HG03108 (cell line): Measurements from ENCODE around the gene SMCP.

Experiments
- ATAC-seq: cut with Tn5 transposase; IDR thresholded peaks from one replicate; pipeline ENCODE4 v1.9.1; 2021; ENCODE audit warnings: moderate library complexity; ENCODE audit not compliant: unreplicated experiment

Gene SMCP, protein sequence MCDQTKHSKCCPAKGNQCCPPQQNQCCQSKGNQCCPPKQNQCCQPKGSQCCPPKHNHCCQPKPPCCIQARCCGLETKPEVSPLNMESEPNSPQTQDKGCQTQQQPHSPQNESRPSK

DNA sequence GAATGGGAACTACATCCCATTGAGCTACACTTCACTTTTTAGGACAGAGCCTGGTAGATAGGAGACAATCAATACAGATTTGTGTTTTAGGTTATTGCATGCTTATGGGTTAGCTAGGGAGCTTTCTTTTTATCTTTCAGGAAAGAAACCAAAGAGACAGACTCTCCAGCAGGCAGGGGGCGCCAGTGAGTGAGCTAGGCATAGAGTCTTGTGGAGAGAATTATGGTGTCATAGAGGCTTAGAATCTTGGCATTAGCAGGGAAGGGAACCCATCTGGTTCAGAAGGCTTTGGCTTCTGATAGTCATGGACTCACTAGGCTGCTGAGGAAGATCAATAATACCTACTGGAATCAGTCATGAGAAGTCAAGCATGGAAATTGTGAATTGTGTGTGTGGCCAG lies at the start of gene SMCP:
Gene SMCP (plus strand): TSS at position 281 of the 400 bp plus-strand sequence. CDS start 6,101 bp downstream, outside the sequence.
- ATAC-seq, result no peak

DNA sequence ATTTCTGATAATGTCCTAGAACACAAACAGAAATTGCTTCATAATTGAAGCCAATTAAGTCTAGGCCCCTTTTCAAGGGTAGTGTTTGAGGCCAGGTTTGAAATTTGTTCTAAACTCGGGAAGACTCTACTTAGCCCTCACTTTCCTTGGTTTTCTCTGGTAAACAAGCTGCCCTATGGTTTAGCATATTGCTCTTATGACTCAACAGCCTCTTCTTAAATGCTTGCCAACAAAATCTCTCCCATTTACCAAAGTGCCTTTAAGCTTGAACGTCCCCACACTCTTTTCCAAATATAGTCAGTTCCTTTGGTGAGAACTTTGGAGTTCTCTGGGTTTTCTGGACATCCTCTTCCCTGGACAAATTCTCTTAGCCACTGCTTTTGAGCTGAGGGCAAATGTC lies 41.3 kb upstream of the SMCP start:
- no peak for ATAC-seq

DNA sequence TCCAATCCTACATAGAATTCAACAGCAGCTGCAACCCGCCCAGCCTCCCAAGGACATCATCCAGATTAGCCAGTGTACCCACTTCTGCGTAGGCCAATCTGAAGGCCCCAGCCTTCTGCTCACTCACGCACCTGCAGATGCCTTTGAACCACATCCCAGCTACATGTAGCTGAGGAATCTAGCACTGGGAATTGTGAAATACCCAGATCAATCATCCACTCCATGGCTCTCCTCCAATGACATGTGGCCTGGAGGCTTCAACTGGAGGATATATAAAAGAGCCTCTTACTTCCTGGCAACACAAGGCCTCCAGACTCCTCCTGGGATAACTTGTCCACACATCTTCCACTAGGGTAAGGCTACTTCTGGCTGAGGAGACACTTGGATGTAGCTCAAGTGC lies 35.6 kb upstream of the SMCP start, which contains the start of gene LCE6A:
Gene LCE6A (plus strand): TSS at position 301 of the 400 bp plus-strand sequence. CDS start 665 bp downstream, outside the sequence.
- no peak for ATAC-seq

DNA sequence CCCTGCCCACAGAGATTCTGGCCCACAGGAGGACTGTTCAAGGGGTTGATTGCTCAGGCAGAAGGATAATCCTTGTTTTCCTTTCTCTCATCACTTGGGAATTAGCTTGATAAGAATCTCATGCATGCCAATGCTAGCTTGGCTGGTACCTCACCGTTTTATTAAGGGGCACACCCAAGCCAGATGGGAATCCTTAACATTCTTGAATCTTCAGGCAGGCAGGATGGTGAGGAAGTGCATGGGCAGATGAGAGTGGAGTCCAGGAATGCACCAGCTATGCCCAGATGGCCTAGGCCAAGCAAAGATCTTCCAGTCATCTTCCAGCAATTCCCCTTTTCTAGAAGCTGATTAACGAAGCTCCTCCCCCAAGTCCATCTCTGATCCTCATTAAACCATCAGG lies 22.5 kb upstream of the SMCP start:
- ATAC-seq, result no peak

DNA sequence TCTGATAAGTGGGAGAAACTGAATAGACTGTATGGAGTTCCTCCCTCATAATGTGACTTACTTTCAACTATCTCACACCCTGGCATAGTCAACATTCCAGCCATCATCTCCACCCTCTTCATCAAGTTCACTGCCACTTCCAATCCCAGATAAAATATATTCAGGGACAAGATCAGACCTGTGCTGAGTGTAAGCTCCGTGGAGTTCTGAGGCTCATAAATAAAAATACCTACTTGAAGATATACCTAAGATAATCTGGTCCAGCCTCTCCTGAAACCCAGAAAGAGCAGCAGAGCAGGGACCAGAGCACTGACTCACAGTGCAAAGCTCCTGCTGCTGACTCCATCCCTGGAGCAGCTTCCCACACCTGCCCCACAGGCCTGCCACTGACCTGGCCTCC lies 20.1 kb upstream of the SMCP start:
- no peak for ATAC-seq

DNA sequence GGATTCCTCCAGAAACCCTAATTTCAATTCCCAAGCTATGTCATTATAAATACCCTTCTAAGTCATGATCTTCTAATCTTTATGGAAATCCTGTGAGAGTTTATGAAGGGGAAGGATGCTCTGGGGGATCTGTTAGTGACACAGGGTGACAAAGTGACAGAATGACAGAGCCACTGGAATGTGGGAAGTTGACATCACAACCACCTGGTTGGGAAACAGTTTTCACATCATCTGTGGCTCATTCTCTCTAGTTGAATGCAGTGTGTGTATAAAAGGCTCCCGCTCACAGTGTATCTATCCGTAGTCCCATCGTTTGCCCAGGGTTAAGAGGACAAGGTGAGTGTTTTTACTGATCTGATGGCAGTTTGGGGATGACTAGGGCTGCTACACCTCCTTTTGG lies 18.4 kb upstream of the SMCP start, which contains the start of gene LCE7A:
Gene LCE7A (plus strand): TSS at position 301 of the 400 bp plus-strand sequence. CDS start 702 bp downstream, outside the sequence.
- no peak for ATAC-seq

DNA sequence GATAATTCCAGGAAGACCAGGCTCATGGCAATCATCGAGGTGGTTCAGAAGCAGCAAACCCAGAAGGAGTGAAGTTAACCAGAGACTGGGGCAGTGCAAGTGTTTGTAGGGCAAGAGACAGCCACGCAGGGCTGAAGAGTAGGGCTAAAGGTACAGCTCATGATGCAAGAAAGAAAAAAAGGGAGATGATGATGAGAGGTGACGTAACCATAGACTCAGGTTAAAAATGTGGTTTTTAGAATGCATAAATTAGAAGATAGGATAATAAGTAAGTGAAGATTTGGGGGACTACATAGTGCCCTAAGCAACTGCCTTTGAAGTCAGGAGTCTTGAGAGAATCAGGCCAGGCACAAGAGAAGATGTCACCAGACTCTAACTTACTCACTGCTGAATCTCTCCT lies 18.0 kb upstream of the SMCP start:
- no peak for ATAC-seq

DNA sequence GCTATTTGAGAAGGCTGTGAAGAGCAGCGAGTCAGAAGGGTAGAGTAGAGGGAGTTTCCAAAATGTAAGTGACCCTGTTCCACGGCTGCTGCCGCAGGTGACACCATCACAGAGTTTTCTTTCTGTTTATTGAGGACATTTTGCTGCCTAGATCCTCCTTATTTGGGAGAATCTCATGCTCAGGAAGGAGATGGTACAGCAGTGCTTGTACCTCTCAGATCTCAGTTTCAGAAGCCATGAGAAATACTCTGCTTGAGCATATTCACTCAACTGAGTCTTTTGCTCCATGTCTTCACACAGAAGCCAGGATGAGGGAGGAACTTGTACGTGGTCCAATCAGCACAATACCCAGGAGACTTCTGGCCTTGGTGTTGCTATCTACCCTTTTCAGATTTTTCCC lies 16.7 kb upstream of the SMCP start:
- no peak for ATAC-seq

DNA sequence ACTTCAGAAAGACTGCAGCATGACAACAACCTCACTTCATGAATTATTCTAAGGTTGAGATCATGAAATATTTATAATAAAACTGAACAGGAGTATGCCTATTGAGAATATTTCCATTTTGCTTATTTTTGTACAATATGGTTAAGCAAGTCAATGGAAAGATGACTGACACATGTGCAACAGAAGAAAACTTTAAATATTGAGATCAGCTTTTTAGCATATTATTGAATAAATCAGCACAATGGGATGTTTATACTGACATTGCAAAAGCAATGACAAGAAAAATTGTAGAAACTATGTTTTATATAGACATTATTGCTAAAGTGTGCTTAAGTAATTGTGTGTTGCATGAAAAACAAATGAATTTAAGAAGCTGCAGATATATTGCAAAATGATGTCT lies 13.7 kb upstream of the SMCP start:
- ATAC-seq, result no peak

DNA sequence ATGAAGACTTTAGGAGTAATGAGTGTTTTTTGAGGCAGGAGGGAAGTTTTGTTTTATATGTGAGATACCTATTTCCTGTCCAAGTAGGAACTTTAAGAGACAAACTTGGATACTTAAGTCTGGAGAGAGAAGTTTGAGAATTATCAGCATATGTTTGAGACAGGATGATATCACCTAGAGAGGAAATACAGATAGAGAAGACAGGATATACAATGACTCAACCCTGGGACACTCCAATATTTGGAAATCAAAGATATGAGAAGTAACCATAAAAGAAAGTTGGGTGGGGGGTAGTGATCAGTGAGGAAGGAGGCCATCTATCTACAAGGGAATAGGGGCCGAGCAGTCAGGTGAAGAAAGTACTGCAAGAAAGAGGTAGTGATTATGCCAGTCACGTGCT lies 11.8 kb upstream of the SMCP start:
- no peak for ATAC-seq

DNA sequence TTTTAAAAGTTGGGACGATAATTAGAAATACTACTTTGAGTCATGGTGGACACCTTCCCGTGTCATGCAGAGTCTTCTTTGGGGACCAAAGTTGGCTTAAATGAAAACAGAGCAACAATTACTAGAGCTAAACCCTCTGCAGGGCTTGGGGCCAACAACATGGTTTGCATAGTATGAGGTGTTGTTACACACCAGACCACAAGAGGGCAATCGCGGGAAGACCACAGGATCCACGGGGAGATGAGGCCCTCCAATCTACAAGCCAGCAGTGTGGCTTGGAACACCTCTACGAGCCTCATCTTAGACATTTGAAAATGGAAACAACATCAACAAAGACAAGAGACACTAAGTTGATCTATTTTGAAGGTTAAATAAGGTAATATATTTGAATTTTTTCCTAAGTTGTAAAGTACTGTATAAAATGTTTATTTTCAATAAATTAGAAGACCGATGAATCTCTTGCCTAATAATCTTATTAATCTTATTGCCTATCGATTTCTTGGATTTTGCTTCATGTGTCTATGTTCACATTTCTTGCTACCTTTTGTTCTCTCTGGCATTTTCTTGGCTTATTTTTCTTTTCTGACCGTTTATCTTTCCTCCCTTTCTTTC lies 8.2 kb upstream of the SMCP start:
- ATAC-seq, result no peak

DNA sequence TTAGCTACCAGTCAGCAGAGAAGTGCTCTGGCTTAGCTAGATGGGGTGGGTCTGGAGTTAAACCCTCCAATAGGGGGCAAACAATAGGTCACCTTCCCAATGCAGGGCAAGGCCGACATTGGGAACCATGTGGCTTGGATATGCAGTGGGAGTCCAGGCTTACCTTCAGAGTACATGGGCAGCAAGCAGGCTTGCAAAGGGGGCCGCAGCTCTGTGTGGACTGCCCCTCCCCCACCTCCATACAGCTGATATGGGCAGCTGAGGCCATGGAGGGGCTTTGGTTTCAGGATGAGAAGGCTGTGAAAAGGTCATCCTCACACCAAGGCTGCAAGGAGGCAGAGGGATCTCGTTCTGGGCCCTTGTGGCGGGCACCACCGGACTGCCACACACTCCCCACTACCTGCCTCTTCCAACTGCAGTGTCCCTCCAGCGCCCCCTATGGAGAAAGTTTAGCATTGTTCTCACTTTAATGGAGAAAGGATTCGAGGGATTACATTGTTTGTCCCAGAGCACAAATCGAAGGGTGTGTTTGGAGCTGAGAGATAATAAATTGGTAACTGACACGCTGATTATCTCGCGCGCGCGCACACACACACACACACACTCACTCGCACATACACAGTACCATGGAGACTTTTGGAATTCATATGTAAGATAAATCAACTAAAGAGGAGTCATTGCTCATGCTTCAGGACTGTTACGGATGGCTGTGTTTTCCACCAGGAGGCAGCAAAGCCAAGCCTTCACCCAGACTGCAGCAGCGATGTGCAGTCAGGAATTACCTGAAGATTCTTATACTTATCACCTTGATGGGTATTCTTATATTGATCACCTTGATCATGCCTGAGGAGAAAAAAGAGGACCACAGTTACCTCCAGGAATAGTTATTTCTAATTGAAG lies 7.0 kb upstream of the SMCP start:
- ATAC-seq, result no peak

DNA sequence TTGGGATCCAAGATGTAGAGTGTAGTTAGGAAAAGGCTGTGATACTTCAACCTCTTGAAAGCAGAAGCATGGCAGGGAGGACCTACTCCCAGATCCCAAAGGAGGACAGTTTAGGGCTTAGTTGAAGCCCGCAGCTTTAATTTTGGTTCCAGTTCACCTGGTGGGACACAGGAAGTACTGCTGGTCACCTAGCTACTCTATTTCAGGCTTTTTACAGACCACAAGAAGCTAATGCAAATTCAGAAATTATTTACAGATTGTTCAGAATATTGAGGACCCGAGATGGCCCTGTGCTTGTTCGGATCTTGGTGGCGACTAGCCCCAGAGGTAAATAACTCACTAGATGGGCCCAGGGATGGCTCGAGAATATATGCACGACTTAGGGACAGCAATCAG lies 6.4 kb upstream of the SMCP start:
- ATAC-seq, result no peak

DNA sequence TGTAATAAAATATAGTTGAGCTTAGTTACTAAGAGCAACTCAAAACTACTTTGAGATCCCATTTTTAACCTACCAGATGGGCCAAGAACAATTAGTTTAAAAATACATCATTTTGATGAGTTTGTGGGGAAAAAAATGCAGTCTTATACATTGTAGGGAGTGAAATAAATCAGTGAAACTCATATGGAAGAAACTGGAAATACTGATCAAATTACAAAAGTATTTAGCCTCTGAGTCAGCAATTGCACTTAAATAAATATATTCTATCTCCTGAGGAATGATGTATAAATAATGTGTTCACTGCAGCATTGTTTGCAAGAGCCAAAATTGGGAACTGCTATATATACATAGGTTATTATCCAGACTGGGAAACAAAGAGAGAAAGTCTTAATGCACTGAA lies 4.6 kb upstream of the SMCP start:
- no peak for ATAC-seq

DNA sequence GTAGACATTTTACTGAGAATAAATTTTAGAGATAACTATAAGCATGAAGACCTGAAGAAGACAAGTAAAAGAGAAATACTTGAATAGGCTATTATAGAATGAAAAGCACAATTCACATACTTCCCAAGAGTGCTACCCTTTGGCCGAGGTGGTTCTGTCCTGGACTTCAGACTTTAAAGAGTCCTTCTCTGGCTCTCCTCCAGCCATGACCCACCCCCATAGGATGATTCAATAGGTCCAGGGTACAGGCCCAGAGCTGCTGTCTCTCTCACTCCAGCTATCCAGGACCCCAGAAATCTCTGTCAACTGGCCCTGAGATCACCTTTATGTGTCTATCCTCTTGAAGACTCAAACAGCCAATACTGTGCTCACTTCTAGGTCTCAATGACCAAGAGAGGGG lies 1.3 kb upstream of the SMCP start:
- ATAC-seq, result no peak

DNA sequence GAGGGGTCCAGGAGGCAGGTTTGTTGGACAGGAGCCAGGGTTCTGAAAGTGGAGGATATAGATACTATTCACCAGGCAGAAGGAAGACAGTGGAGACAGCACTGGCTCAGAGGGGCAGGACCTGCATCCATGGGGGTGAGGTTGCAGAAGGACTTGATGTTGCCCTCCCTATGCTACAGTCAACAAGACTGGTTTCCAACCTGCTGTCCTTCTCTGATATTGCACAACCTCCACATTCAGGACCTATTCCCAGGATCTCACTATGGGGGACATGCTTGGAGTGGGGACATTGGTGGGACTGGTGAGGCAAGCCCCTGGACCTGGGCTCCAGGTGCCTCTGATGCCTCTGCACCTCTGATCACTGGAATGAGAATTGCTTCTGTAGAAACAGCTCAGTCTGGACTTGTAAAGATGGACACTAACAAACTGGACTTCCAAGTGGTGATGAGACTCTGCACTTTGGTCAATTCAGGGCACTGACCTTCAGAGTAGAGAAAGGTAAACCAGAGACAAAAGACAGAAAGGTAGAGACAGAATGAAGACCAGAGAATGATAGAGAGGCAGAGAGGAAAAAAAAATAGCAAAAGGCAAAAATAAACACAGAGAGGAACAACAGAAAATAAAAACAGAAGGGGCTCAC lies 1.6 kb downstream of the SMCP start:
- ATAC-seq, result no peak

DNA sequence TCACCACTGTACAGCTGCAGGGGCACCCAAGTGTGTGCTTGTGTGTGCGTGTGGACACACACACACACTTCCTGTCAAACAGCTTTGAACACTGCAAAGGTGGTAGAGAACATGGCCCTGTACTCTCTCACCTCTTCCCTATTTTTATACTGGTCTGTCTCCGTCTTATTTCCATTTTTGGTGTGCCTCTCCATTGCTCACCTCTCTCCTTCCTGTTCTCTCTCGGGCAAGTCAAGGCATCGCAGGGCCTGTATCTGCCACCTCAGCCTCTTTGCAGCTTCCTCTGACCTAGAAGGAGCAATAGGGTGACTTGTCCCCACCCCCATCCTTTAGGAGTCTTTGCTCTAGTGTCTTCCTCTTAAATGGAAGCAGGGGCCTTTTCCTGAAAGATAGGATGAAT lies 2.2 kb downstream of the SMCP start:
- ATAC-seq, result no peak

DNA sequence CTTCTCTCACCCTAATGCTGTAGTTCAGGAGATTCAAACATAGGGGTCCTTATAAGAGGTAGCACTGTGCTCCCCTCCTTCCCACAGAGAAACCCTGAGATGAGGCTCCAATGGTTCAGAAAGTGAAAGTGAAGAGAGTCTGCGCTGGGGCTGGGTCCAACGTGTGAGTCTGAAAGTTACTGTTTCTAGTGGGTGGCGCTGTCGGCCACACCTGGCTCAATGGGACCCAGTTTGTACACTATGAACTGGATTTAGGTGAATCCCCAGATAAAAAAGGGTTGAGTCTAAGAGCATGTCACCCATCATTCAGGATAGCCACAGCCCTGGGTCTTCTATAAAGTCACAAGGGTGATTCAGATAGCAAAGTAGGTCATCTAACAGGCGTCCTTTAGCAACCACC lies 2.8 kb downstream of the SMCP start:
- ATAC-seq, result no peak

DNA sequence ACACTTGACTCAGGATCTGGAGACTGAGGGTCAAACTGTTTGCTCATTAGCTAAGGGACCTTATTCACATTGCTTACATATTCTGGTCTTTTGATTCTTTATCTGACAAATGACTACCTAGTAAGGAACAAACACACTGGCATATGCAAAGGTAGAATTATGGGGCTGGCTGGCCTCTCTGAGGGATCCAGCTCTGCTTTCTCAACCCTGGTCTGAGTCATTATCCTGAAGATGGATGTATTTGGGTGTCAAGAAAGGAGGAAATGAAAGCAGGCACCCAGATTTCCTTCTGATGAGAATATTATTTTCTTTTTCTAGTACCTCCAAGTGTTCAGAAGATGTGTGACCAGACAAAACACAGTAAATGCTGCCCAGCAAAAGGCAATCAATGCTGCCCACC lies 6.0 kb downstream of the SMCP start:
- no peak for ATAC-seq

DNA sequence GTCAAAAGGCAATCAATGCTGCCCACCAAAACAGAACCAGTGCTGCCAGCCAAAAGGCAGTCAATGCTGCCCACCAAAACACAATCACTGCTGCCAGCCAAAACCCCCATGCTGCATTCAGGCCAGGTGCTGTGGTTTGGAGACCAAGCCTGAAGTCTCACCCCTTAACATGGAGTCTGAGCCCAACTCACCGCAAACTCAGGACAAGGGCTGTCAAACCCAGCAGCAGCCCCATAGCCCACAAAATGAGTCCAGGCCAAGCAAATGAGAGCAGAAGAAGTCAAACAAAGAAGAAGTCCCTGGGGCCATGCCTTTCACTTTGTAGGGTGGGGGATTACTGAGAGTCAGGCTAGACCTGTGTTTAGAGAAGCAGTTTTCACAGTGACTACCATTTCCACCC lies 6.4 kb downstream of the SMCP start:
- ATAC-seq, result no peak

DNA sequence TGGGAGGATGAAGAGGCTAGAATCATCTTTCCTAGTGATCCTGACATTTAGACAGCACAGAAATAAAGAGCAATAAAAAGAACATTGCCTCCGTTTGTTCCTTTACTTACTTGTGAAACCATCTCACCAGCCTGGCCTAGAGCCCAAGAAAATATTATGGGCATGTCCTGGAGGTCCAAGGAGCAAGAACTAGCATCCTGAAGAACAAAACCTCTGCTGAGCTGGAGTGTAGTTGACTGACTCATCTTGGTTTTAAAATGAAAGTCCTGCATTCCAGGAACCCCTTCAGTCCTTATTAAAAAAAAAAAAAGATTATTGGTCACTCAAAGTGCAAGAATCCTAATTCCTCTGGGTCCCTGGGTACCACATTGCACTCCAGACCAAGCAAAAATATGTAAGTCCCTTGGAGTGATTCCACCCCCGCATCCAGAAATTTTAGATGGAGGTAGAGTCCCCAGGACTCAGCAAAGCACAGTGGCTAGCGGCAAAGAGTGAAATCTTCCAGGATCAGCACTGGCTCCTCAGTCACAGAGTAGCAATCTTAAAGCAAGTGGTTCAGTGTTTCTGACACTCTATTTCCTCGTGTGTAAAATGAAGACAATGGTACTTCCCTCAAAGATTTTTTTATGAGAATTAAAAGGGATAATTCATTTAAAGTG lies 7.0 kb downstream of the SMCP start:
- no peak for ATAC-seq
